A549 treated with CORT108297 at 1 μM for 4 hours (cell line): ENCODE measurements around the gene CEP350. TPM values are rescaled to one million over a fixed set of nuclear protein-coding genes. Genes with fewer than 3 reads are reported as not detected.

Experiments
- total RNA-seq: library from RNA; stranded (reverse); fragments of 200-300 nt; extraction: Qiagen RNA extraction; gene quantifications from 5 replicates; pipeline ENCODE4 v1.2.3, GENCODE V29; 2022

CEP350 gene
- 10.0 to 12.4 TPM (median 11.3 TPM) in 5 replicates for total RNA-seq

GRCh38 chr1:179954493-179955286 lies at the start of gene CEP350:
Gene CEP350 (plus strand): TSS chr1:179954810. CDS start chr1:179986182, 31,372 bp downstream.

GRCh38 chr1:180154325-180155181 lies 199.9 kb downstream of the CEP350 start, which contains the start of gene QSOX1:
Gene QSOX1 (plus strand): TSS chr1:180154869. CDS start chr1:180154908, 39 bp downstream.

Other genes with a start within 250 kb of the CEP350 start
- gene FAM163A, start 211.5 kb upstream of the CEP350 start, total RNA-seq, result 0.02 to 0.04 TPM (median 0.02 TPM) in 3 of 5 replicates, not detected in the others
- 15.5 to 18.7 TPM (median 16.3 TPM) in 5 replicates for gene TOR1AIP2, start 77.0 kb upstream of the CEP350 start, total RNA-seq
- gene TOR1AIP1, start 72.5 kb upstream of the CEP350 start, total RNA-seq, result 29.2 to 37.1 TPM (median 29.8 TPM) in 5 replicates
- gene QSOX1, start 200.1 kb downstream of the CEP350 start, total RNA-seq, result 59.4 to 88.6 TPM (median 84.6 TPM) in 5 replicates